Smooth muscle cell (in vitro differentiated cells): Measurements from ENCODE around the gene CHD1L. TPM values are rescaled to one million over a fixed set of nuclear protein-coding genes. Genes with fewer than 3 reads are reported as not detected.

Experiments used
- DNase-seq: peaks from one replicate; lab custom pipeline; 2025; ENCODE audit not compliant: unreplicated experiment; lab: John Stamatoyannopoulos, UW
- H2AFZ ChIP-seq: fragments of 200-600 bp; sonication (generic); 2 replicates; pipeline ENCODE4 v1.6.0; 2016; ENCODE audit warnings: antibody characterized with exemption, low read depth, mild to moderate bottlenecking
- H3F3A ChIP-seq: fragments of 200-600 bp; sonication (generic); 2 replicates; pipeline ENCODE4 v1.6.0; 2017; ENCODE audit warnings: antibody characterized with exemption, low read depth
- H3K27ac ChIP-seq: fragments of 200-600 bp; sonication (generic); 2 replicates; pipeline ENCODE4 v1.5.1; 2016; ENCODE audit warnings: low read depth, mild to moderate bottlenecking
- H3K27me3 ChIP-seq: fragments of 200-600 bp; sonication (generic); 2 replicates; pipeline ENCODE4 v1.6.1; 2016; ENCODE audit warnings: low read depth, mild to moderate bottlenecking
- H3K36me3 ChIP-seq: fragments of 200-600 bp; sonication (generic); 2 replicates; pipeline ENCODE4 v1.5.1; 2016; ENCODE audit warnings: low read depth
- H3K4me1 ChIP-seq: fragments of 200-600 bp; sonication (generic); 2 replicates; pipeline ENCODE4 v1.5.1; 2016; ENCODE audit warnings: low read depth
- H3K4me2 ChIP-seq: fragments of 200-600 bp; sonication (generic); 2 replicates; pipeline ENCODE4 v1.6.0; 2016; ENCODE audit warnings: mild to moderate bottlenecking
- H3K4me3 ChIP-seq: fragments of 200-600 bp; sonication (generic); 2 replicates; pipeline ENCODE4 v1.5.1; 2016; ENCODE audit warnings: mild to moderate bottlenecking
- H3K79me2 ChIP-seq: fragments of 200-600 bp; sonication (generic); 2 replicates; pipeline ENCODE4 v1.6.0; 2016; ENCODE audit warnings: low read depth, mild to moderate bottlenecking
- H3K9ac ChIP-seq: fragments of 200-600 bp; sonication (generic); 2 replicates; pipeline ENCODE4 v1.6.0; 2016; ENCODE audit warnings: low read depth
- H3K9me3 ChIP-seq: fragments of 200-600 bp; sonication (generic); replicated peaks from 2 replicates; pipeline ENCODE4 v1.5.1; 2016; ENCODE audit warnings: low read depth
- H4K20me1 ChIP-seq: fragments of 200-600 bp; sonication (generic); 2 replicates; pipeline ENCODE4 v1.6.0; 2016; ENCODE audit warnings: low read depth
- WGBS: methylation state at CpG from one replicate; pipeline ENCODE4 v1.1.7; 2016; ENCODE audit warnings: low lambda C conversion rate; 5-methylcytosine and 5-hydroxymethylcytosine counted together
- polyA plus RNA-seq: library from polyadenylated mRNA; unstranded; fragments of >200 nt; fragmentation: Nextera tagmentation; extraction: Ambion mirVana; gene quantifications from 2 replicates; pipeline ENCODE4 v1.2.1, GENCODE V29; 2016
- total RNA-seq: library from RNA; depleted of rRNA; stranded (reverse); fragments of >200 nt; gene quantifications from 2 replicates; pipeline ENCODE4 v1.2.3, GENCODE V29; 2014
- TF ChIP-seq, protein P1 (sequence below): fragments of 200-600 bp; sonication (generic); IDR thresholded peaks from 2 replicates; pipeline ENCODE4 v1.5.1; 2017; ENCODE audit warnings: borderline replicate concordance, mild to moderate bottlenecking, antibody characterized with exemption; ENCODE audit not compliant: insufficient read depth, poor library complexity, severe bottlenecking

The CHD1L gene
- total and polyA plus RNA-seq, 2 experiments from 2014 or later = 27.1 to 32.7 TPM

DNA sequence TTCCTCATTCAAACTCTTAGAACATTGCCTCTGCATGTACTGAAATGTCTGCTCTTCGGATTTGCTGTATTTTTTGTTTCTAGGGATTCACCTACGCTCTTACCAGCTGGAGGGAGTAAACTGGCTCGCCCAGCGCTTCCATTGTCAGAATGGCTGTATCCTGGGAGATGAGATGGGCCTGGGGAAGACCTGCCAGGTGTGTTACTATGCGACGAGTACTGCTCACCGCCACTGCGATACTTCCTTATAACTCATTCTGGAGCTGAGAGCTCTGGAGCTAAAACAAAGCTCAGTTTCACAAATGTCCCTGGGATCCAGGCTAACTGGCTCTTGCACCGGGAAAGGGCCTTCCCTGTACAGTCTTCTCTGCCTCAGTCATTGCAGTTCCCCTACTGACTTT is 10.1 kb downstream of the CHD1L start:
- H3K27ac ChIP-seq = no peak overlapping the region
- H3K9me3 ChIP-seq = no peaks in the 10 kb centered on the region
- H3K4me3 ChIP-seq = no peak overlapping the region
- H3K4me2 ChIP-seq = no peak overlapping the region
- H3K79me2 ChIP-seq = peaks cover 81% of the 10 kb centered on the region
- H3K9ac ChIP-seq = no peak overlapping the region
- WGBS = 94% methylated on average over 9 of the region's 9 CpGs
- no peak for DNase-seq
- peaks cover 1% of the 10 kb centered on the region for H3K4me1 ChIP-seq
- TF ChIP-seq, protein P1, sequence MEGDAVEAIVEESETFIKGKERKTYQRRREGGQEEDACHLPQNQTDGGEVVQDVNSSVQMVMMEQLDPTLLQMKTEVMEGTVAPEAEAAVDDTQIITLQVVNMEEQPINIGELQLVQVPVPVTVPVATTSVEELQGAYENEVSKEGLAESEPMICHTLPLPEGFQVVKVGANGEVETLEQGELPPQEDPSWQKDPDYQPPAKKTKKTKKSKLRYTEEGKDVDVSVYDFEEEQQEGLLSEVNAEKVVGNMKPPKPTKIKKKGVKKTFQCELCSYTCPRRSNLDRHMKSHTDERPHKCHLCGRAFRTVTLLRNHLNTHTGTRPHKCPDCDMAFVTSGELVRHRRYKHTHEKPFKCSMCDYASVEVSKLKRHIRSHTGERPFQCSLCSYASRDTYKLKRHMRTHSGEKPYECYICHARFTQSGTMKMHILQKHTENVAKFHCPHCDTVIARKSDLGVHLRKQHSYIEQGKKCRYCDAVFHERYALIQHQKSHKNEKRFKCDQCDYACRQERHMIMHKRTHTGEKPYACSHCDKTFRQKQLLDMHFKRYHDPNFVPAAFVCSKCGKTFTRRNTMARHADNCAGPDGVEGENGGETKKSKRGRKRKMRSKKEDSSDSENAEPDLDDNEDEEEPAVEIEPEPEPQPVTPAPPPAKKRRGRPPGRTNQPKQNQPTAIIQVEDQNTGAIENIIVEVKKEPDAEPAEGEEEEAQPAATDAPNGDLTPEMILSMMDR = no peak
- H3K36me3 ChIP-seq = no peaks in the 10 kb centered on the region
- peaks cover 48% of the 10 kb centered on the region for H4K20me1 ChIP-seq
- H2AFZ ChIP-seq = no peak overlapping the region
- no peaks in the 10 kb centered on the region for H3K27me3 ChIP-seq
- no peaks in the 10 kb centered on the region for H3F3A ChIP-seq

DNA sequence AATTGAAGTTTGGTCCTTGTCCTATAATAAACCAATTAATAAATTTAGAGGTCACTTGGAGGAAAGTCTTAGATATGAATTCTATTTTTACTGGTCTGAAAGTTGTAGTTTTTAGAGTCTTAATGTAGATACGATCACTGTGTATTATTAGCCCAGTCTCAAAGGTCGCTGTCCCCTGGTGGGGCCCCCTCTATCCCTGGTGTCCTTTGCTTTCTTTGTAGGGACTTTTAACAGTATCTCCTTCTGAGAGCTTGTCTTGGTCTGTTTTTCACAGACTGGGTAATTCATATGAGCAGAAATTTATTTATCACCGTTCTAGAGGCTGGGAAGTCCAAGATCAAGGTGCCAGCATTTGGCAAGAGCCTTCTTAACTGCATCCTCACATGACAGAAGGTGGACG is 18.5 kb downstream of the CHD1L start:
- Histone ChIP-seq H3K4me2 (no peak overlapping the region), H3K9me3 (no peaks in the 10 kb centered on the region), H3K9ac (no peak overlapping the region), H3K36me3 (peaks cover 15% of the 10 kb centered on the region), H3K4me1 (no peaks in the 10 kb centered on the region), H2AFZ (no peak overlapping the region), H3K4me3 (no peak overlapping the region), H3K79me2 (peaks cover 12% of the 10 kb centered on the region), H3F3A (no peaks in the 10 kb centered on the region), H3K27me3 (no peaks in the 10 kb centered on the region), H3K27ac (no peak overlapping the region), H4K20me1 (no peaks in the 10 kb centered on the region)
- WGBS = 85% methylated on average over 4 of the region's 4 CpGs
- DNase-seq = no peak
- TF ChIP-seq, protein P1 = no peak

- Histone ChIP-seq H4K20me1 (no peaks in the 10 kb centered on the region), H2AFZ (no peak overlapping the region), H3K27me3 (no peaks in the 10 kb centered on the region), H3K36me3 (peaks cover 25% of the 10 kb centered on the region), H3K9me3 (no peaks in the 10 kb centered on the region), H3K79me2 (no peaks in the 10 kb centered on the region), H3K4me1 (no peaks in the 10 kb centered on the region), H3K9ac (no peak overlapping the region), H3F3A (no peaks in the 10 kb centered on the region), H3K4me2 (no peak overlapping the region), H3K27ac (no peak overlapping the region), H3K4me3 (no peak overlapping the region)
- no peak for DNase-seq
- TF ChIP-seq, protein P1 = no peak
- WGBS = 84% methylated on average over 3 of the region's 3 CpGs
Observed at GRCh38 chr1:147264158-147264768, 21.8 kb downstream of the CHD1L start.

DNA sequence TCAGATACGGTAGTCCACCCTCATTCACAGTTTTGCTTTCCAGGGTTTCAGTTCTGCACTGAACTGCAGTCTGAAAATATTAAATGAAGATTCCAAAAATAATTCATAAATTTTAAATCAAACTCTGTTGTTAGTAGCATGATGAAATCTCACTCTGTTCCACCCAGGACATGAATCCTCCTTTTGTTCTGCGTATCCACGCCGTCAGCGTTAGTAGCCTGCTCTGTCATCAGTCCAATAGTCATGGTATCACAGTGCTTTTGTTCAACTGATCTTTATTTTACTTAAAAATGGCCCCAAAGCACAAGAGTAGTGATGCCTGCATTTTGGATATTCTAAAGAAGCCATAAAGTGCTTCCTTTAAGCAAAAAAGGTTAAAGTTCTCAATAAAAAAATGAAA is 23.9 kb downstream of the CHD1L start:
- H3K36me3 ChIP-seq = peaks cover 20% of the 10 kb centered on the region
- no peaks in the 10 kb centered on the region for H3K9me3 ChIP-seq
- H3K4me1 ChIP-seq = no peaks in the 10 kb centered on the region
- no peak overlapping the region for H3K9ac ChIP-seq
- no peak overlapping the region for H3K4me3 ChIP-seq
- TF ChIP-seq, protein P1 = no peak
- H3F3A ChIP-seq = no peaks in the 10 kb centered on the region
- H3K4me2 ChIP-seq = no peak overlapping the region
- no peaks in the 10 kb centered on the region for H4K20me1 ChIP-seq
- no peak overlapping the region for H3K27ac ChIP-seq
- DNase-seq = no peak
- 99% methylated on average over 5 of the region's 5 CpGs for WGBS
- H3K27me3 ChIP-seq = no peaks in the 10 kb centered on the region
- H2AFZ ChIP-seq = no peak overlapping the region
- no peaks in the 10 kb centered on the region for H3K79me2 ChIP-seq
